ENCODE results near the gene DMBT1. TPM values are rescaled to one million over a fixed set of nuclear protein-coding genes. Genes with fewer than 3 reads are reported as not detected.
A peak's percentile ranks its signal among the peaks of the same experiment; 100 is the strongest.

Gene DMBT1
- not detected for total RNA-seq
- not detected for polyA plus RNA-seq
- not detected for total RNA-seq

GRCh38 chr10:122560279-122560804 lies at the start of gene DMBT1:
TSS of gene DMBT1 (plus strand) at chr10:122560754. CDS start at chr10:122560771, 17 bp downstream.
- intact Hi-C loops (cut with micrococcal nuclease): loop anchor here in 1 of 2 donors (10.0 kb wide), 1 partner anchor 126 kb away; no protein-coding TSS in a partner anchor
- H3K4me1 ChIP-seq (ENCODE audit: control insufficient read depth in 2 of 2, insufficient read depth in 2 of 2, low read length in 2 of 2): peaks cover 9 to 10% of the 10 kb centered on the region in 2 donors
- H3K27me3 ChIP-seq (ENCODE audit: control insufficient read depth in 2 of 2, insufficient read depth in 2 of 2, low read length in 2 of 2): peaks cover 0 to under 1% of the 10 kb centered on the region in 2 donors
- ChIA-PET POLR2A (no interaction called here), CTCF (interaction anchor here (0.8 kb wide), 1 partner anchor 218 kb away, joined by 3 read pairs; no protein-coding TSS in a partner anchor)
- H3K27me3 Mint-ChIP-seq: peaks cover 0 to 39% (median 30%) of the 10 kb centered on the region in 5 donors
- no peak for DNase-seq
- no peaks in the 10 kb centered on the region for H3K36me3 ChIP-seq (ENCODE audit: control insufficient read depth in 2 of 3, insufficient read depth in 3 of 3, low read length in 3 of 3)
- no peak within 1 kb of the TSS for H3K4me3 Mint-ChIP-seq
- peak within 1 kb of the TSS in 1 of 9 donors; percentile 15 for H3K27ac Mint-ChIP-seq
- H3K4me3 ChIP-seq (ENCODE audit: low read length): no peak within 1 kb of the TSS
- H3K9me3 Mint-ChIP-seq: peaks cover 0 to 2% (median 0%) of the 10 kb centered on the region in 11 donors
- peaks cover 11 to 28% (median 21%) of the 10 kb centered on the region in 7 donors for H3K4me1 Mint-ChIP-seq
- H3K27ac ChIP-seq (ENCODE audit: low read depth, low read length): no peak within 1 kb of the TSS
- no peak for ATAC-seq
- no peaks in the 10 kb centered on the region for H3K36me3 Mint-ChIP-seq
- no peaks in the 10 kb centered on the region for H3K9me3 ChIP-seq (ENCODE audit: control insufficient read depth in 2 of 3, low read length in 3 of 3)

GRCh38 chr10:122513053-122513452 lies 47.5 kb upstream of the DMBT1 start:
- H3K36me3 Mint-ChIP-seq: no peaks in the 10 kb centered on the region
- ChIA-PET CTCF (interaction anchor here (0.6 kb wide), 1 partner anchor 84 kb away, joined by 4 read pairs; no protein-coding TSS in a partner anchor), POLR2A (no interaction called here)
- intact Hi-C loops (cut with micrococcal nuclease): loop anchor here (5.0 kb wide), 2 partner anchors 54 to 189 kb away; no protein-coding TSS in a partner anchor
- H3K27ac Mint-ChIP-seq: no peak overlapping the region
- no peaks in the 10 kb centered on the region for H3K27me3 ChIP-seq (ENCODE audit: control insufficient read depth in 2 of 2, insufficient read depth in 2 of 2, low read length in 2 of 2)
- H3K9me3 ChIP-seq (ENCODE audit: control insufficient read depth in 2 of 3, low read length in 3 of 3): no peaks in the 10 kb centered on the region
- no peak overlapping the region for H3K4me3 Mint-ChIP-seq
- peaks cover 10 to 27% (median 20%) of the 10 kb centered on the region in 7 donors for H3K4me1 Mint-ChIP-seq
- DNase-seq: no peak
- H3K4me1 ChIP-seq (ENCODE audit: control insufficient read depth in 2 of 2, insufficient read depth in 2 of 2, low read length in 2 of 2): peaks cover 4 to 39% of the 10 kb centered on the region in 2 donors
- peaks cover 0 to 4% (median 0%) of the 10 kb centered on the region in 5 donors for H3K27me3 Mint-ChIP-seq
- no peak overlapping the region for H3K4me3 ChIP-seq (ENCODE audit: low read length)
- H3K27ac ChIP-seq (ENCODE audit: low read depth, low read length): no peak overlapping the region
- H3K9me3 Mint-ChIP-seq: peaks cover 0 to 1% (median 0%) of the 10 kb centered on the region in 11 donors
- no peaks in the 10 kb centered on the region for H3K36me3 ChIP-seq (ENCODE audit: control insufficient read depth in 2 of 3, insufficient read depth in 3 of 3, low read length in 3 of 3)
- no peak for ATAC-seq

- Histone ChIP-seq H3K4me3 (ENCODE audit: low read length) (no peak overlapping the region), H3K27me3 (ENCODE audit: control insufficient read depth in 2 of 2, insufficient read depth in 2 of 2, low read length in 2 of 2) (no peaks in the 10 kb centered on the region), H3K27ac (ENCODE audit: low read depth, low read length) (no peak overlapping the region), H3K9me3 (ENCODE audit: control insufficient read depth in 2 of 3, low read length in 3 of 3) (no peaks in the 10 kb centered on the region), H3K4me1 (ENCODE audit: control insufficient read depth in 2 of 2, insufficient read depth in 2 of 2, low read length in 2 of 2) (peaks cover 4 to 39% of the 10 kb centered on the region in 2 donors), H3K36me3 (ENCODE audit: control insufficient read depth in 2 of 3, insufficient read depth in 3 of 3, low read length in 3 of 3) (no peaks in the 10 kb centered on the region)
- ChIA-PET CTCF (interaction anchor here (0.7 to 2.4 kb wide), 2 partner anchors 16 to 51 kb away, joined by 3 to 8 read pairs; no protein-coding TSS in a partner anchor), POLR2A (interaction anchor here (0.6 kb wide), 1 partner anchor 43 kb away, joined by 3 read pairs; no protein-coding TSS in a partner anchor)
- Mint-ChIP-seq H3K4me3 (no peak overlapping the region), H3K4me1 (peaks cover 10 to 27% (median 20%) of the 10 kb centered on the region in 7 donors), H3K36me3 (no peaks in the 10 kb centered on the region), H3K9me3 (peaks cover 0 to 1% (median 0%) of the 10 kb centered on the region in 11 donors), H3K27ac (no peak overlapping the region), H3K27me3 (no peaks in the 10 kb centered on the region)
- DNase-seq (no peak), ATAC-seq (no peak)
- intact Hi-C loops (cut with micrococcal nuclease): loop anchor here (5.0 kb wide), 2 partner anchors 53 to 188 kb away; no protein-coding TSS in a partner anchor
Observed at GRCh38 chr10:122514045-122514840, 46.3 kb upstream of the DMBT1 start.

GRCh38 chr10:122515022-122515424 lies 45.5 kb upstream of the DMBT1 start:
- no peaks in the 10 kb centered on the region for H3K27me3 Mint-ChIP-seq
- ChIA-PET CTCF (interaction anchor here (0.7 to 2.4 kb wide), 3 partner anchors 17 to 80 kb away, joined by 3 to 8 read pairs (median 4); no protein-coding TSS in a partner anchor), POLR2A (interaction anchor here (0.6 kb wide), 1 partner anchor 43 kb away, joined by 3 read pairs; no protein-coding TSS in a partner anchor)
- Histone ChIP-seq H3K36me3 (ENCODE audit: control insufficient read depth in 2 of 3, insufficient read depth in 3 of 3, low read length in 3 of 3) (no peaks in the 10 kb centered on the region), H3K27me3 (ENCODE audit: control insufficient read depth in 2 of 2, insufficient read depth in 2 of 2, low read length in 2 of 2) (no peaks in the 10 kb centered on the region), H3K4me1 (ENCODE audit: control insufficient read depth in 2 of 2, insufficient read depth in 2 of 2, low read length in 2 of 2) (peaks cover 4 to 39% of the 10 kb centered on the region in 2 donors), H3K9me3 (ENCODE audit: control insufficient read depth in 2 of 3, low read length in 3 of 3) (no peaks in the 10 kb centered on the region), H3K27ac (ENCODE audit: low read depth, low read length) (no peak overlapping the region), H3K4me3 (ENCODE audit: low read length) (no peak overlapping the region)
- DNase-seq (no peak), ATAC-seq (no peak)
- peaks cover 0 to 1% (median 0%) of the 10 kb centered on the region in 11 donors for H3K9me3 Mint-ChIP-seq
- no peaks in the 10 kb centered on the region for H3K36me3 Mint-ChIP-seq
- peaks cover 10 to 27% (median 20%) of the 10 kb centered on the region in 7 donors for H3K4me1 Mint-ChIP-seq
- H3K27ac Mint-ChIP-seq: no peak overlapping the region
- intact Hi-C loops (cut with micrococcal nuclease): loop anchor here in 1 of 2 donors (5.0 kb wide), 1 partner anchor 37 kb away; no protein-coding TSS in a partner anchor
- no peak overlapping the region for H3K4me3 Mint-ChIP-seq

- ATAC-seq: peak; percentile 78
- Histone ChIP-seq H3K4me3 (ENCODE audit: low read length) (no peak overlapping the region), H3K27ac (ENCODE audit: low read depth, low read length) (no peak overlapping the region), H3K4me1 (ENCODE audit: control insufficient read depth in 2 of 2, insufficient read depth in 2 of 2, low read length in 2 of 2) (peaks cover 4 to 39% of the 10 kb centered on the region in 2 donors), H3K36me3 (ENCODE audit: control insufficient read depth in 2 of 3, insufficient read depth in 3 of 3, low read length in 3 of 3) (no peaks in the 10 kb centered on the region), H3K27me3 (ENCODE audit: control insufficient read depth in 2 of 2, insufficient read depth in 2 of 2, low read length in 2 of 2) (no peaks in the 10 kb centered on the region), H3K9me3 (ENCODE audit: control insufficient read depth in 2 of 3, low read length in 3 of 3) (no peaks in the 10 kb centered on the region)
- Mint-ChIP-seq H3K36me3 (no peaks in the 10 kb centered on the region), H3K27me3 (peaks cover 0 to 2% (median 0%) of the 10 kb centered on the region in 5 donors), H3K4me3 (peak overlapping the region in 7 of 10 donors; percentile 2 to 58 (median 29)), H3K4me1 (peaks cover 10 to 27% (median 20%) of the 10 kb centered on the region in 7 donors), H3K27ac (peak overlapping the region in 1 of 9 donors; percentile 54), H3K9me3 (peaks cover 0 to 1% (median 0%) of the 10 kb centered on the region in 11 donors)
- intact Hi-C loops (cut with micrococcal nuclease): loop anchor here in 1 of 2 donors (5.0 kb wide), 1 partner anchor 37 kb away; no protein-coding TSS in a partner anchor
- ChIA-PET CTCF (interaction anchor here (1.3 to 2.4 kb wide), 2 partner anchors 50 to 81 kb away, joined by 4 to 8 read pairs; no protein-coding TSS in a partner anchor), POLR2A (no interaction called here)
- DNase-seq: peak in 4 of 9 donors; percentile 4 to 65 (median 14)
Observed at GRCh38 chr10:122515588-122516231, 44.8 kb upstream of the DMBT1 start.

- no peak for DNase-seq
- POLR2A ChIA-PET: no interaction called here
- Mint-ChIP-seq H3K4me3 (peak overlapping the region in 2 of 10 donors; percentile 25 to 39), H3K4me1 (peaks cover 10 to 27% (median 20%) of the 10 kb centered on the region in 7 donors), H3K27me3 (peaks cover 0 to 4% (median 0%) of the 10 kb centered on the region in 5 donors), H3K9me3 (peaks cover 0 to 1% (median 0%) of the 10 kb centered on the region in 11 donors), H3K36me3 (no peaks in the 10 kb centered on the region), H3K27ac (peak overlapping the region in 1 of 9 donors; percentile 28)
- H3K9me3 ChIP-seq (ENCODE audit: control insufficient read depth in 2 of 3, low read length in 3 of 3): no peaks in the 10 kb centered on the region
- no peaks in the 10 kb centered on the region for H3K27me3 ChIP-seq (ENCODE audit: control insufficient read depth in 2 of 2, insufficient read depth in 2 of 2, low read length in 2 of 2)
- H3K4me3 ChIP-seq (ENCODE audit: low read length): no peak overlapping the region
- CTCF ChIA-PET: no interaction called here
- peaks cover 4 to 39% of the 10 kb centered on the region in 2 donors for H3K4me1 ChIP-seq (ENCODE audit: control insufficient read depth in 2 of 2, insufficient read depth in 2 of 2, low read length in 2 of 2)
- H3K27ac ChIP-seq (ENCODE audit: low read depth, low read length): no peak overlapping the region
- intact Hi-C loops (cut with micrococcal nuclease): loop anchor here in 1 of 2 donors (5.0 kb wide), 1 partner anchor 36 kb away; no protein-coding TSS in a partner anchor
- no peak for ATAC-seq
- no peaks in the 10 kb centered on the region for H3K36me3 ChIP-seq (ENCODE audit: control insufficient read depth in 2 of 3, insufficient read depth in 3 of 3, low read length in 3 of 3)
Observed at GRCh38 chr10:122516734-122517133, 43.8 kb upstream of the DMBT1 start.
